Uterus (tissue), 4 donors: ENCODE results near the gene PIGH. TPM values are rescaled to one million over a fixed set of nuclear protein-coding genes. Genes with fewer than 3 reads are reported as not detected.

Experiments
- DNase-seq, 2 donors: peaks; one replicate each; pipeline ENCODE4 v3.0.0-alpha.2; 2019 to 2020
- H3K27ac ChIP-seq, 2 donors: fragments of 200-600 bp; sonication (generic); 1 replicate in 1 of 2; 2 replicates in 1 of 2; pipeline ENCODE4 v1.5.1; 2016 to 2018
- H3K27me3 ChIP-seq, 2 donors: fragments of 200-600 bp; sonication (generic); one replicate each; pipeline ENCODE4 v1.5.1; 2018 to 2019; ENCODE audit warnings: control low read depth in 1 of 2
- H3K36me3 ChIP-seq, 2 donors: fragments of 200-600 bp; sonication (generic); one replicate each; pipeline ENCODE4 v1.5.1; 2019; ENCODE audit warnings: control low read depth in 1 of 2
- H3K4me1 ChIP-seq, 2 donors: fragments of 200-600 bp; sonication (generic); one replicate each; pipeline ENCODE4 v1.5.1; 2018 to 2019; ENCODE audit warnings: control low read depth in 1 of 2
- H3K4me3 ChIP-seq, 2 donors: fragments of 200-600 bp; sonication (generic); 1 replicate in 1 of 2; 2 replicates in 1 of 2; pipeline ENCODE4 v1.5.1; 2018 to 2019; ENCODE audit warnings: mild to moderate bottlenecking in 1 of 2
- H3K9me3 ChIP-seq, 2 donors: fragments of 200-600 bp; sonication (generic); one replicate each; pipeline ENCODE4 v1.5.1; 2019; ENCODE audit warnings: control low read depth in 1 of 2
- CTCF ChIP-seq, 4 experiments: fragments of 200-600 bp in 2 of 4; fragments of 450-650 bp in 2 of 4; sonication (generic) in 2 of 4; IDR thresholded peaks; one replicate each; pipeline ENCODE4 v1.5.1; 2016 to 2019; ENCODE audit warnings: antibody characterized with exemption in 4 of 4, mild to moderate bottlenecking in 2 of 4, moderate library complexity in 1 of 4
- POLR2A ChIP-seq, 2 donors: fragments of 450-650 bp; IDR thresholded peaks; one replicate each; pipeline ENCODE4 v1.6.1; 2016; ENCODE audit warnings: antibody characterized with exemption in 2 of 2, mild to moderate bottlenecking in 1 of 2, moderate library complexity in 1 of 2
- intact Hi-C: fragments of 100-400 bp; cut with DNase I; formaldehyde crosslinking; loops from one replicate; pipeline ENCODE4 v1.15.1; 2023; ENCODE audit warnings: low total_unique reads
- total RNA-seq, 4 donors: library from RNA; depleted of rRNA in 3 of 4; stranded (reverse); fragments of >200 nt in 3 of 4; gene quantifications; one replicate each; pipeline versions ENCODE4 v1.1.0 to v1.2.4, GENCODE V29; 2014 to 2023
- donor health status: DM: yes; HTN: yes; CAD: no.

Gene PIGH
- total RNA-seq = 10 to 100 TPM; 12.8 to 27.1 (median 14.0) TPM

DNA sequence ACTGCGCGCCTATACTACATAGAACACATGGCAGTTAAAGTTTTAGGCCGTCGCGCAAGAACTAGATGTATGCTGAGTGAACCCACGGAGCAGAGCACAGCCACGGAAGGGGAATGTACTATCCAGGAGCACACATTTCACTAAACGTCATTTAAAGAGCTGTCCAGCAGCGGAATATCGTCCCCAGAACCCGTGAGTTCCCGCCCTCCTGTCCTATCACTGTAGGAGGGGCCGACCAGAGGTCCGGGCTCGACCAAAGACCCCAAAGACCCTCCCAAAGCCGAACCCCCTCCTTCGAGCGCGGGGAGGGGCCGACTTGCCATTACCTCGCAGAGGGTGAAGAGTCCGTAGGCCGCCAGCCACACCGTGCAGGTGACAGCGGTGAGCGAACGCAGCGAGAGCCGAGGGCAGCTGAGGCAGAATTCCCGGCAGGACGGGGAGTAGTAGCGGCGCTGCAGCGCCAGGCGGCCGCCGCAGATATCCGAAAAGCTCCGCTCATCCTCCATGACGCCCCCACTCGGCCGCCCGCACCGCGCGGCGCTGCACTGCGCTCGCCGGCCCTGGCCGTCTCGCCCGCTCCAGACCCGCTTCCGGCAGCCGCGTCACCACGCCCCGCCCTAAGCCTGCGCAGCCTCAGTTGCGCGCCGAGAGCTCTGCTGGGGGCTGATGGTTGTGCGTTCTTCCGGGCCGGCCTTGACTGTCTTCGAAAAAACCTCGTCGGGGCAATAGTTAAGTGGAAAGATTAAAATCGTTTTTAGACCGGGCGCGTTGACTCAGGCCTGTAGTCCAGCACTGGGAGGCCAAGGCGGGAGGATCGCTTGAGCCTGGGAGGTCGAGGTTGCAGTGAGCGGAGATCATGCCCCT, at the start of gene PIGH:
TSS of gene PIGH (minus strand) at position 571 of the 864 bp plus-strand sequence. CDS start at position 506, 65 bp downstream.
- H3K4me1 ChIP-seq = no peaks in the 10 kb centered on the region
- H3K27me3 ChIP-seq = no peaks in the 10 kb centered on the region
- TF ChIP-seq POLR2A (IDR thresholded peaks at IDR 0.05) = peak; percentile 86 to 90
- peak; percentile 41 to 78 (median 60) for TF ChIP-seq CTCF (IDR thresholded peaks at IDR 0.05)
- intact Hi-C loops = no loop called here
- DNase-seq = peak; percentile 87 to 92
- H3K4me3 ChIP-seq = peak within 1 kb of the TSS; percentile 72 to 89
- peak within 1 kb of the TSS; percentile 90 to 95 for H3K27ac ChIP-seq
- no peaks in the 10 kb centered on the region for H3K36me3 ChIP-seq
- no peaks in the 10 kb centered on the region for H3K9me3 ChIP-seq

DNA sequence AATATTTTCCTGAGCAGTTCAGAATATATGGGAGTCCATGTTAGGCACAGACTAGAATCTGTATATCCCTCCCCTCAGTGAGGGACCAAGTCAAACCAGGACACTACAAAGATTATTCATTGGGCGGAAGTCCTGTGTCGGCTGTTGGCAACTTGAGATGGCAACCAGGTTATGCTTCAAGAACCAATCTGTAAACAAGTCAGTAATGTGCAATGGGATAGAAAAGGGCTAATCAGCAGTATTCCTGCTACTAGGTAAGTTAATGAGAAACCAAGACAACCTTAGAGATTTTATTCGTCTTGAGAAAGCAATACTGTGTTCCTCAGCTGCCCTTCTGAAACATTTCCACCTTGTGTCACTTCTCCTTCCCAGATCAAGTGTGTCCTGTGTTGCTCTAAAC, 46.1 kb upstream of the PIGH start:
- H3K27ac ChIP-seq = no peak overlapping the region

DNA sequence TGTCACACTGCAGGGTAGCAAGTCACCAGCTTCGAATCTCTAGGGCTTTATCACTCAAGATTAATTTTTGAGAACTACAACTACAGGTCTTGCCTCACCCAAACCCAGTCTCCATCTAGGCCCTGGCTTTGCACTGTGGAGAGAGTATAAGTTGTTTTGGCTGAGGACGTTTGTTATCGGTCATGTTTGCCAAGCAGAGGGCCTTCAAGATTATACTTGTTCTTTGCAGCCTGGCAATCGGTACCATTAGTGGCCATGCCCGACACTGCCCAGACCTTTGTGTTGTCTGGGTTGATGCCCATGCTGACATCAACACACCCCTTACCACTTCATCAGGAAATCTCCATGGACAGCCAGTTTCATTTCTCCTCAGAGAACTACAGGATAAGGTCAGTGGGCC, 45.3 kb upstream of the PIGH start:
- Histone ChIP-seq H3K9me3 (no peaks in the 10 kb centered on the region), H3K4me3 (no peak overlapping the region), H3K36me3 (no peaks in the 10 kb centered on the region), H3K27me3 (no peaks in the 10 kb centered on the region), H3K27ac (no peak overlapping the region), H3K4me1 (no peaks in the 10 kb centered on the region)
- intact Hi-C loops = no loop called here
- TF ChIP-seq CTCF (IDR thresholded peaks at IDR 0.05) = no peak
- no peak for TF ChIP-seq POLR2A (IDR thresholded peaks at IDR 0.05)
- no peak for DNase-seq

More for the DNA sequence above, 46.1 kb upstream of the PIGH start:
- no peaks in the 10 kb centered on the region for H3K4me1 ChIP-seq
- DNase-seq = no peak
- intact Hi-C loops = no loop called here
- H3K27me3 ChIP-seq = no peaks in the 10 kb centered on the region
- TF ChIP-seq POLR2A (IDR thresholded peaks at IDR 0.05) (no peak), CTCF (IDR thresholded peaks at IDR 0.05) (no peak)
- no peaks in the 10 kb centered on the region for H3K36me3 ChIP-seq
- no peaks in the 10 kb centered on the region for H3K9me3 ChIP-seq
- H3K4me3 ChIP-seq = no peak overlapping the region

DNA sequence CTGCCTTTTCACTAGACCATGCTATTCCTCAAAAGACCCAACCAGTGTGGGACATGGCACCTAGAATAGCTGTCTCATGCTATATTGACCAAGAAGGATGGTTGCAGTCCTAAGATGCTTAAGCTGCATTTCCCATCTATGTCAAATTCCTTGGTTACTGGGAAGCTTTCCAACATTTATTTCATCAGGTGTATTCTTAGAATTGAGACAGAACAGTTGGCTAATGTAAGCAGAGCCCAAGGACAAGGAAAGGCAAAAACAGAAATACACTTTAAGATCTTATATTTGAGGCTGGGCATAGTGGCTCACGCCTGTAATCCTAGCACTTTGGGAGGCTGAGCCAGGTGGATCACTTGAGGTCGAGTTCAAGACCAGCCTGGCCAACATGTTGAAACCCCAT, 44.4 kb upstream of the PIGH start:
- intact Hi-C loops = no loop called here
- H3K4me1 ChIP-seq = no peaks in the 10 kb centered on the region
- H3K4me3 ChIP-seq = no peak overlapping the region
- DNase-seq = no peak
- no peaks in the 10 kb centered on the region for H3K36me3 ChIP-seq
- no peaks in the 10 kb centered on the region for H3K27me3 ChIP-seq
- no peak overlapping the region for H3K27ac ChIP-seq
- no peaks in the 10 kb centered on the region for H3K9me3 ChIP-seq
- no peak for TF ChIP-seq POLR2A (IDR thresholded peaks at IDR 0.05)
- TF ChIP-seq CTCF (IDR thresholded peaks at IDR 0.05) = no peak

GRCh38 chr14:67643713-67644112, 43.6 kb upstream of the PIGH start:
- H3K36me3 ChIP-seq = no peaks in the 10 kb centered on the region

More at GRCh38 chr14:67643713-67644112, 43.6 kb upstream of the PIGH start:
- no peaks in the 10 kb centered on the region for H3K4me1 ChIP-seq
- intact Hi-C loops = no loop called here
- no peak overlapping the region for H3K27ac ChIP-seq
- DNase-seq = no peak
- no peak overlapping the region for H3K4me3 ChIP-seq
- TF ChIP-seq POLR2A (IDR thresholded peaks at IDR 0.05) (no peak), CTCF (IDR thresholded peaks at IDR 0.05) (no peak)
- H3K27me3 ChIP-seq = no peaks in the 10 kb centered on the region
- no peaks in the 10 kb centered on the region for H3K9me3 ChIP-seq
